Activated T-cell treated with anti-CD3 and anti-CD28 coated beads, Interleukin-2, amount 50 U/mL, for 4 hours (primary cell): ENCODE measurements around the gene PHACTR4. TPM values are rescaled to one million over a fixed set of nuclear protein-coding genes. Genes with fewer than 3 reads are reported as not detected.
"Not testable (repeated sequence)": the region's sequence is repeated elsewhere in the genome, so short reads cannot be mapped to it uniquely, and the experiment has no call there.

ENCODE experiments used
- ATAC-seq, 2 donors: fragments of 200-7000 bp; cut with Tn5 transposase; one replicate each; pipeline ENCODE4 v1.10.0; 2021
- DNase-seq: peaks from one replicate; pipeline ENCODE4 v3.0.0-alpha.2; 2020
- H3K27me3 Mint-ChIP-seq: one replicate; pipeline ENCODE4 v1.8.0; 2021; ENCODE audit warnings: low read depth, mixed read lengths
- H3K36me3 Mint-ChIP-seq: one replicate; pipeline ENCODE4 v1.8.0; 2022; ENCODE audit warnings: mixed read lengths; ENCODE audit not compliant: insufficient read depth
- H3K4me1 Mint-ChIP-seq: one replicate; pipeline ENCODE4 v1.8.0; 2021; ENCODE audit warnings: low read depth, mixed read lengths
- H3K4me3 Mint-ChIP-seq: one replicate; pipeline ENCODE4 v1.8.0; 2021; ENCODE audit warnings: mild to moderate bottlenecking, moderate library complexity, mixed read lengths
- H3K9me3 Mint-ChIP-seq: one replicate; pipeline ENCODE4 v1.8.0; 2021; ENCODE audit warnings: mixed read lengths
- total RNA-seq, 3 donors: library from RNA; stranded (reverse); gene quantifications; one replicate each; pipeline ENCODE4 v1.2.1, GENCODE V29; 2021

The PHACTR4 gene
- total RNA-seq, 3 donors from 2014 or later, result 19.7 to 23.2 (median 22.4) TPM

DNA sequence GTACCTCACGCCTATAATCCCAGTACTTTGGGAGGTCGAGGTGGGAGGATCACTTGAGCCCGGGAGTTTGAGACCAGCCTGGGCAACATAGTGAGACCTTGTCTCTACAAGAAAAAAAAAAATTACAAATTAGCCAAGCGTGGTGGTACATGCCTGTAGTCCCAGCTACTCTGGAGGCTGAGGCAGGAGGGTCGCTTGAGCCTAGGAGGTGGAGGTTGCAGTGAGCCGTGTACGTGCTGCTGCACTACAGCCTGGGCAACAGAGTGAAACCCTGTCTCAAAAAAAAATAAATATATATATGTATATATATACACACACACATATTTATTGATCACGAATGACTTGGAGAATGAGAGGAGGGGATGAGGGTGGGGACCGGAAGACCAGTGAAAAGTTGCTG lies 153.0 kb downstream of the PHACTR4 start:
- not testable (repeated sequence) for H3K36me3 Mint-ChIP-seq, ATAC-seq, H3K4me3 Mint-ChIP-seq, DNase-seq, H3K27me3 Mint-ChIP-seq, H3K9me3 Mint-ChIP-seq
- peaks cover 23% of the 10 kb centered on the region for H3K4me1 Mint-ChIP-seq

DNA sequence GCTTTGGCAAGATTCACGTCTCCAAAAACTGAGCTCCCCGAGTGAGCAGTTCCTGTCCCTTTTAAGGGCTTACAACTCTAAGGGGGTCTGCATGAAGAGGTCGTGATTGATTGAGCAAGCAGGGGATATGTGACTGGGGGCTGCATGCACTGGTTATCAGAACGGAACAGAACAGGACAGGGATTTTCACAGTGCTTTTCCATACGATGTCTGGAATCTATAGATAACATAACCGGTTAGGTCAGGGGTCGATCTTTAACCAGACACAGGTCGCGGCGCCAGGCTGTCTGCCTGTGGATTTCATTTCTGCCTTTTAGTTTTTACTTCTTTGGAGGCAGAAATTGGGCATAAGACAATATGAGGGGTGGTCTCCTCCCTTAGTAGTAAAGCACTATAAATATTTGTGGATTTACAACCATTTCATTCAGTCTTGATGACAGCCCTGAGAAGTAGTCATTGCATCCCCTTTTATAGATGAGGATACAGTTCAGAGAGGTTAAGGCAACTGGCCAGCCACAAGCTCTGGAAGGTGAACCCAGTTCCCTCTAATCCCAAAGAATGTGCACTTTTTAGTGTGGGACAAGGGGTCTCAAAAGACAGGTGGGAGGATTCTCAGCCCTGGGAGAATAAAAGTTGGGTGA lies 155.6 kb downstream of the PHACTR4 start:
- not testable (repeated sequence) for H3K9me3 Mint-ChIP-seq, H3K27me3 Mint-ChIP-seq, H3K4me3 Mint-ChIP-seq, H3K36me3 Mint-ChIP-seq, DNase-seq, ATAC-seq, H3K4me1 Mint-ChIP-seq

DNA sequence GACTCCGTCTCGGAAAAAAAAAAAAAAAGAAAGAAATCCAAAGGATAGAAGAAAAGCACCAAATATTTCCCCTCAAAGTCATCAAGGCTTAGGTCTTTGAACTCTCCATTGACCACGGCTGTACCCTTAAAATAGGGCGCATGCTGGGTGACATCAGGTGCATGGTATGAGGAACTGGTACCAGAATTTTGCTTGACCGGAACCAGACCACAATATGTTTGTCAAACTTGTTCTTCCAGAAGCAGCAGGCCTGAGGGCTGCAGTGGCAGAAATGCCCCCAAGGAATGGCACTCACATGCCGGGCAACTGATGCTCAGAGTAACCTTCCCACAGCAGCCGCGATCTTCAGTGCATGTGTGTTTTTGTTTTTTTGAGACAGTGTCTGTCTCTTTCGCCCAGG lies 157.3 kb downstream of the PHACTR4 start:
- Mint-ChIP-seq H3K4me3 (no peak overlapping the region), H3K36me3 (peaks cover 8% of the 10 kb centered on the region), H3K9me3 (no peaks in the 10 kb centered on the region), H3K4me1 (peaks cover 4% of the 10 kb centered on the region), H3K27me3 (no peaks in the 10 kb centered on the region)
- ATAC-seq (no peak), DNase-seq (no peak)

DNA sequence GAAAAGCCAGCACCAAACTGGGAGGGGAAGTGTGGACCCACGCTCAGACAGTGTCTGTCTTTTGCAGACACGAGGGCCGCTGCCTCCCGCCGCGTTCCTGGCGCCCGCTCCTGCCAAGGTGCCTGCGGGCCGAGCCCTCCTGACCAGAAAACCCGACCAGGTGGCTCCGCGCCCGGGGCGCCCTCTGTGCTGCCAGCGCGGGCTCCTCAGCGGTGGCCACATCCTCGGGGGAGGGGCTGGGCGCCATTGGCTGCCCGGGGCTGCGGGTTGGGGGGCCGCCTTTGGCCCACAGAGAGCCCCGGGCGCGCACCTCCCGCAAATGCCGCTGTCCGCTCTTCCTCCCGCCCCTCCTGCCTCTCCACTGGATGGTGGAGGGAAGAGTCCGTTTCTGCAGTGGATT lies 160.9 kb downstream of the PHACTR4 start:
- Mint-ChIP-seq H3K4me1 (no peaks in the 10 kb centered on the region), H3K9me3 (no peaks in the 10 kb centered on the region), H3K4me3 (no peak overlapping the region), H3K27me3 (no peaks in the 10 kb centered on the region), H3K36me3 (peaks cover 16% of the 10 kb centered on the region)
- DNase-seq (no peak), ATAC-seq (no peak)

DNA sequence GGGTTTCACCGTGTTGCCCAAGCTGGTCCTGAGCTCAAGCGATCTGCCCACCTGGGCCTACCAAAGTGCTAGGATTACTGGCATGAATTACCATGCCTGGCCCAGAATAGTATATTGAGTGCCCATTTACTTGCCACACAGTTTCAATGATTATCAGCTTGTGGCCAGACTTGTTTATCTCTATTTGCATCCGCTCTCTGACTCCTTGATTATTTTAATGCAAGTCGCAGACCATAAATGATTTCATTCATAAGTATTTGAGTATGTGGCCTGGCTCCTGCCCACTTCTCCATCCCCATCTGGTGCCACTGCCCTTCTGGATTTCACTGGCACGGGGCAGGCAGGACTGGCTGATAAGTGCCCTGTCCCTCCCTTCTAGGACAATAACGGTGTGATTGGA lies 165.1 kb downstream of the PHACTR4 start:
- no peaks in the 10 kb centered on the region for H3K27me3 Mint-ChIP-seq
- no peaks in the 10 kb centered on the region for H3K9me3 Mint-ChIP-seq
- H3K4me1 Mint-ChIP-seq, result no peaks in the 10 kb centered on the region
- no peak overlapping the region for H3K4me3 Mint-ChIP-seq
- no peak for DNase-seq
- H3K36me3 Mint-ChIP-seq, result peaks cover 25% of the 10 kb centered on the region
- no peak for ATAC-seq

DNA sequence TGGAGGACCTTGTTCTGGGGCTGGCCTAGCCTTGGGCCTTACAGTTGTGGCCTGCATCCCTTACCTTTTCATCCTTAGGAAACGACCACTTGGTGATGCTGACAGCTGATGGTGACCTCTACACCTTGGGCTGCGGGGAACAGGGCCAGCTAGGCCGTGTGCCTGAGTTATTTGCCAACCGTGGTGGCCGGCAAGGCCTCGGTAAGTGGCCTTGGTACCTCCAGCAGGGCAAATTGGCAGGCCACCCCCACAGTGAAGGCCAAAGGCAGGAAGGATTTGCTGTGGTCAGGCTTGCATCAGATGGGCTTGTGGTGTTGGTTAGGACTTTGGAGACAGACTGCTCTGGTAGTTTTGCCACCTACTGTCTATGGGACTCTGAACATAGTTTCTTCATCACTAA lies 165.6 kb downstream of the PHACTR4 start:
- DNase-seq (no peak), ATAC-seq (no peak)
- no peaks in the 10 kb centered on the region for H3K27me3 Mint-ChIP-seq
- no peak overlapping the region for H3K4me3 Mint-ChIP-seq
- no peaks in the 10 kb centered on the region for H3K9me3 Mint-ChIP-seq
- peaks cover 25% of the 10 kb centered on the region for H3K36me3 Mint-ChIP-seq
- H3K4me1 Mint-ChIP-seq, result no peaks in the 10 kb centered on the region

DNA sequence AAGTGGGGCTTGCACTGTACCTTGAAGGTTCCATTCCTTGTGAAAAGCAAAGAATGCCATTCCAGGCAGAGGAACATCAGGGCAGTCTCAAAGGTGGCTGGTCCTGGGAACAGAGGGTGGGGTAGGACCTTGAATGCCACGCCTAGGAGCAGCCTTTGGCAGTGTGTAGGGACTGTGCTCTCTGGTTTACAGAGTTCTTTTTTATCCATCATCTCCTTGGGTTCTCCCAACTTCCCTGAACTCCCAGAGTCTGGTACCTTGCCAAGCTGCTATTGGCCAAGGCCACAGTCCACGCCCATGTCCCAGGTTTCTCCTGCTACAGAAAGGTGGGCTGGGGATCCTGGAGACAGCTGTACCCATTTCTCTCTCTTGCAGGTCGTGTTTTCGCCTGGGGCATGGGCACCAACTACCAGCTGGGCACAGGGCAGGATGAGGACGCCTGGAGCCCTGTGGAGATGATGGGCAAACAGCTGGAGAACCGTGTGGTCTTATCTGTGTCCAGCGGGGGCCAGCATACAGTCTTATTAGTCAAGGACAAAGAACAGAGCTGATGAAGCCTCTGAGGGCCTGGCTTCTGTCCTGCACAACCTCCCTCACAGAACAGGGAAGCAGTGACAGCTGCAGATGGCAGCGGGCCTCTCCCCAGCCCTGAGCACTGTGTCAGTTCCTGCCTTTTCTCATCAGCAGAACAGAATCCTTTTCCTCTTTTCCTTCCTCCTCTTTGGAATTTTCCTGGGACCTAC lies 168.1 kb downstream of the PHACTR4 start:
- Mint-ChIP-seq H3K4me3 (no peak overlapping the region), H3K9me3 (no peaks in the 10 kb centered on the region), H3K27me3 (no peaks in the 10 kb centered on the region), H3K36me3 (peaks cover 14% of the 10 kb centered on the region), H3K4me1 (no peaks in the 10 kb centered on the region)
- DNase-seq (no peak), ATAC-seq (no peak)

DNA sequence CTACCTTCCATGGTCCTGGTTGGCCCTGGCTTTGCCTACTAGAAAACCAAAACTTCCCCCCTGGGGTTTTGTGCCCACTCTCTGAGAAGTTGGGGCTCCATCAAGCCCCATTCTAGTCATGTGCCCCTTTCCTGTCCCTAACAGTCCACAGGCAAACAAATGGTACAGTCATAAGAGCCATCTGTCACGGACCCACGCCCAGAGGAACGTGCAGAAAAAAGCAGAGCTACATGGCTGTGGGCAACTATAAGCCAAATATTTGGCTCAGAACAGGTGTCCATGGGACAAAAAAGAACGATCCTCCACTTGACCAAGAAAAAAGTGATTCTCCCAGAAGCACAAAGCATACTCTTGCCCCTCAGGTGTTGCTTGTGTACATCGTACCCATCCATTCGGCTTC lies 168.7 kb downstream of the PHACTR4 start:
- H3K4me3 Mint-ChIP-seq, result no peak overlapping the region
- no peaks in the 10 kb centered on the region for H3K27me3 Mint-ChIP-seq
- peaks cover 14% of the 10 kb centered on the region for H3K36me3 Mint-ChIP-seq
- no peaks in the 10 kb centered on the region for H3K4me1 Mint-ChIP-seq
- DNase-seq, result no peak
- no peaks in the 10 kb centered on the region for H3K9me3 Mint-ChIP-seq
- no peak for ATAC-seq

DNA sequence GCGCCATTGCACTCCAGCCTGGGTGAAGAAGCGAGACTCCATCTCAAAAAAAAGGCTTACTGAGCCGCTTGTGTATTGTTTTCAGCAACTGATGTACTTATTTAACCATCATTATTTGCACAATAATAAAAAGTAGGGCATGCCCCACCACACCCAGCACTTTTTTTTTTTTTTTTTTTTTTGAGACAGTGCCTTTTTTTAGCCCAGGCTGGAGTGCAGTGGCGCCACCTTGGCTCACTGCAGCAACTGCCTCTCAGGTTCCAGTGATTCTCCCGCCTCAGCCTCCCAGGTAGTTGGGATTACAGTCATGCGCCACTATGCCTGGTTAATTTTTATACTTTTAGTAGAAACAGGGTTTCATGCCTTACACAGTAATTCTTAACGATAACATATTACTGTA lies 171.1 kb downstream of the PHACTR4 start:
- H3K4me3 Mint-ChIP-seq, result no peak overlapping the region
- no peaks in the 10 kb centered on the region for H3K4me1 Mint-ChIP-seq
- no peaks in the 10 kb centered on the region for H3K9me3 Mint-ChIP-seq
- H3K36me3 Mint-ChIP-seq, result peaks cover 8% of the 10 kb centered on the region
- no peak for DNase-seq
- no peak for ATAC-seq
- H3K27me3 Mint-ChIP-seq, result no peaks in the 10 kb centered on the region

DNA sequence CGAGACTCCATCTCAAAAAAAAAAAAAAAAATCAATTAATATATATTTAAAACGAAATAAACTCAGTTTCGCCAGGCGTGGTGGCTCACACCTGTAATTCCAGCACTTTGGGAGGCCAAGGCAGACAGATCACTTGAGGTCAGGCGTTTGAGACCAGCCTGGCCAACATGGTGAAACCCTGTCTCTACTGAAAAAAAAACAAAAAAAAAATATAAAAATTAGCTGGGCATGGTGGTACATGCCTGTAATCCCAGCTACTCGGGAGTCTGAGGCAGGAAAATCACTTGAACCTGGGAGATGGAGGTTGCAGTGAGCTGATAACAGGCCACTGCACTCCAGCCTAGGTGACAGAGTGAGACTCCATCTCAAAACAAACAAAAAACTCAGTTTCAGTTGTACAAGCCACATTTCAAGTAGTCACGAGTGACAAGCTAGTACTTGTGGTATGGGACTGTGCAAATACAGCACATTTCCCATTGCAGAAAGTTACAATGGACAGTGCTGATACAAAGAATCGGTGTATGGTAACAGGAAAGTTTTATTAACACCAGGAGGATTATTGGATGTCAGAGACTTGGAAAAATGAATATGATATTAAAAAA lies 172.0 kb downstream of the PHACTR4 start:
- not testable (repeated sequence) for H3K27me3 Mint-ChIP-seq, ATAC-seq, H3K36me3 Mint-ChIP-seq, H3K9me3 Mint-ChIP-seq, H3K4me1 Mint-ChIP-seq, H3K4me3 Mint-ChIP-seq, DNase-seq

DNA sequence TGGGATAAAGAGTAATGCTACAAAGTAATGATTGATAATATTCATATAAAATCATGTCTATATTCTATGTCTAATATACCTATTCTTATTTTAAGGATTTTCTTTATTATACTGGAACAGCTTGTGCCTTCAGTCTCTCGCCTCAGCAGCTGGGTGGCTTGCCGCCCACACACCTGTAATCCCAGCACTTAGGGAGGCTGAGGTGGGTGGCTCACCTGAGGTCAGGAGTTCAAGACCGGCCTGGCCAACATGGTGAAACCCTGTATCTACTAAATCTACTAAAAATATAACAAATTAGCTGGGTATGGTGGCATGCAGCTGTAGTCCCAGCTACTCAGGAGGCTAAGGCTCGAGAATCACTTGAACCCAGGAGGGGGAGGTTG lies 175.7 kb downstream of the PHACTR4 start:
- no peak for DNase-seq
- Mint-ChIP-seq H3K4me3 (no peak overlapping the region), H3K36me3 (no peaks in the 10 kb centered on the region), H3K9me3 (no peaks in the 10 kb centered on the region), H3K4me1 (no peaks in the 10 kb centered on the region), H3K27me3 (no peaks in the 10 kb centered on the region)
- ATAC-seq, result no peak

DNA sequence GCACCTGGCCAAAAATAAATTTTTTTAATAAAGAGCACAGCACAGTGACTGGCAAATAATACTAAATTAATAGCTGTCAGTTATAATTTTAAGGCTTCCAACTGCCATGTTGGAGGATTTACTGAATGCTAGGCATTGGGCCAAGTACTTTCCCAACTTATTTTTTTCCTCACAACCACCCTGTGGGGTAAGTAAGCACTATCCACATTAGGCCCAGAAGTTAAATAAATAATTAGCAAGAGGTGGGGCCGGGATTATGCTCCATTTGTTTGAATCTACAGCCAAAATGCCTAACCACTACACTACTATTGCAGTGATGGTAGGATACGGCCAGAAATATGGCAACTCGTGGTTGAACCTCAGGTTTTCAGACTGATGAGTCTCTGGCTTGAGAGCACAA lies 178.8 kb downstream of the PHACTR4 start:
- no peak for DNase-seq
- no peaks in the 10 kb centered on the region for H3K36me3 Mint-ChIP-seq
- H3K9me3 Mint-ChIP-seq, result no peaks in the 10 kb centered on the region
- H3K27me3 Mint-ChIP-seq, result no peaks in the 10 kb centered on the region
- H3K4me3 Mint-ChIP-seq, result no peak overlapping the region
- no peak for ATAC-seq
- peaks cover 6% of the 10 kb centered on the region for H3K4me1 Mint-ChIP-seq
